Forelimb muscle (tissue), 1 donor: ENCODE results near the gene RGS3. TPM values are rescaled to one million over a fixed set of nuclear protein-coding genes. Genes with fewer than 3 reads are reported as not detected.
"Not testable (repeated sequence)": the region's sequence is repeated elsewhere in the genome, so short reads cannot be mapped to it uniquely, and the experiment has no call there.

ENCODE experiments used
- DNase-seq: peaks from one replicate; pipeline ENCODE4 v3.0.0-alpha.2; 2013; ENCODE audit warnings: low read depth
- polyA plus RNA-seq: library from polyadenylated mRNA; unstranded; fragments of 120-200 nt; gene quantifications from one replicate; pipeline ENCODE4 v1.2.1, GENCODE V29; 2013; ENCODE audit not compliant: insufficient read length

RGS3 gene
- polyA plus RNA-seq, 1 donor: 32.6 TPM

GRCh38 chr9:113488490-113488889 lies 25.0 kb downstream of the RGS3 start:
- no peak for DNase-seq

- not testable (repeated sequence) for DNase-seq
These were observed 27.6 kb downstream of the RGS3 start for GRCh38 chr9:113491147-113491546.

DNA sequence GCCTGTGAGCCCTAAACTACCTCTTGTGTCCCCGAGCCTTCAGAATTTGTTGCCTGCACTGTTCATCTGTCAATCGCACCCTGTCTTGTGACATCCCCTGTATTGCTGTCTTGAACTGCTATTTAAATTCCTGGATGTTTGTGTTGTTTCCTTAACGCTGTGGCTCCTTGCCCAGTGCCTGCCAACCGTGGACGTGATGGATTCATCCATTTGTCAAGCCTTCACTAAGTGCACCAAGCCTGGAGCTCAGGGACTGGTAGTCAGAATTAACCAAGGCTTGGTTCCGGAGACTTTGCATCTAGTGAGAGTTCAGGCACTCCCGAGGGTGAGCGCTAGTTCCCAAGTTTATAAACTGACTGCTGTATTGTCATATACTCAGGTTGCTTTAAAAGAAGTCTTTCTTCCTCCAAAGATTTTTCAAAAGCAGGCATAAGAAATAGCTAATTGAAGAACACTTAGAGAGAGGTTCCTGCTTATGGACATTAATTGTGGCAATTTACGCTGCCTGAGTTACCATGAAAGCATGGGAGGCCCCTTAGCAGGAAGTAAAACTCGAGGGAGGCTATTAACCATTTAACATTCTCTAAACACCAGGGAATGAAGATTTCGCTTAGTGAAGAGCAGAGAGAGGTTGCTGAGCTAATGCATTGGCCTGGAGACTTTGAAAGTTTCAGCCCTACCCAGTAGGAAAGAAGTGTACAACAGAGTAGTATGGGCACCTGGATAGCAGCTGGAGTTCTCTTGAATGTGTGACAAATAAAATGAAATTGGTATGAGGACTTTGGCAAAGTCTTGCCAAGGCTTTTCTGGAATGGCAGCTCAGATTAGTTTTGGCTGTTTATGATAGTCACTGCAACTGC lies 29.0 kb downstream of the RGS3 start:
- DNase-seq: no peak

GRCh38 chr9:113493203-113493520 lies 29.6 kb downstream of the RGS3 start:
- DNase-seq: no peak

GRCh38 chr9:113495526-113495925 lies 32.0 kb downstream of the RGS3 start:
- no peak for DNase-seq

- DNase-seq: no peak
These were observed 33.5 kb downstream of the RGS3 start for GRCh38 chr9:113497051-113497450.

GRCh38 chr9:113499153-113499875 lies 35.8 kb downstream of the RGS3 start:
- no peak for DNase-seq

GRCh38 chr9:113499876-113500497 lies 36.5 kb downstream of the RGS3 start:
- DNase-seq: no peak

- no peak for DNase-seq
These were observed 37.7 kb downstream of the RGS3 start for GRCh38 chr9:113501129-113501686.

DNA sequence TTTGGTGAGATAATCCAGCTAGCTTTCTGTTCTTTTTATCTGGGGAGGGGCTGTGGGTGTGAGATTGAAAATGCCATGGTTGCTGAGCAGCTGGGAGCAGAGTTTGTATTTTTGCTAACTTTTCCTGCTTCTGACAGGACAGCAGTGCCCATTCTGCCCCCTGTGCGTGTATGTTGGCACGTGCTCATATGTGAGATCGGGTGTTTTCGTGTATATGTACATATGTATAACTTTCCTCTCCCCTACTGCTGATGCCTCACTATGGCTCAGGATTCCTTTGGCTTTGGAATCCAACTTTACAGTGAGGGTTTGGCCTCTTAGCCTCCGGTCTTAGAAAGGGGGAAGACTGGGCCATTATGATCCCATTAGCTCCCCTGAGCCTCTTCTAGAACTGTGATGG lies 38.3 kb downstream of the RGS3 start:
- no peak for DNase-seq

- DNase-seq: no peak
These were observed 39.0 kb downstream of the RGS3 start for GRCh38 chr9:113502427-113503034.

- no peak for DNase-seq
These were observed 39.6 kb downstream of the RGS3 start for GRCh38 chr9:113503131-113503541.

DNA sequence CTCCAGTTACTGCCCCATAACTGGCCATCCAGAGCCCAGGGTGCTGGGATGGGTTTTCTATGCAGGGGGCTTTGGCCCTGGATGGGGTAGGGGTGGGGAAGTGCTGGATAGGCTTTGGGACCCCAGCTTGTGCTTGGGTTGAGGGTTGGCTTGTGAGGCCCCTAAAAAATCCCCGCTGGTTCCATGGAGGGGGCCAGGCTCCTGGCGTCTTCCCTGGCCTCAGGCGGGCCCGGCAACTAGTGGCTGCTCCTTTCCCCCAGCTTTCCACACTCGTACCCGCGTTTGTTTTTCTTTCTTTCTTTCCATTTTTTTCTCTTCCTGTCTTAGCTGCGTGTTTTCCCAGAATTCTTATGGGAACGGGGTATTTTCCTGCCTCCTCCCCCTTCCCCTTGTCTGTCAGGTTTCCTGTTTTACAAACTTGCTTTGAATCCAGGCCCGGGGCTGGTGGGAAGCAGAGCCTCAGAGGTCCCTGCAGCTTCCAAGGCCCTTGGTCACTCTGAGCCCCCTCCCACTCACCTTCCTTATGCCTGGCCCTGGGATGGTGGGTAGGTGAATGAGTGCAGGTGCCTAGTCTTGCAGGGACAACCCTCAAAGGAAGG lies 40.2 kb downstream of the RGS3 start:
- DNase-seq: no peak

- DNase-seq: no peak
These were observed 41.4 kb downstream of the RGS3 start for GRCh38 chr9:113504725-113505590.

DNA sequence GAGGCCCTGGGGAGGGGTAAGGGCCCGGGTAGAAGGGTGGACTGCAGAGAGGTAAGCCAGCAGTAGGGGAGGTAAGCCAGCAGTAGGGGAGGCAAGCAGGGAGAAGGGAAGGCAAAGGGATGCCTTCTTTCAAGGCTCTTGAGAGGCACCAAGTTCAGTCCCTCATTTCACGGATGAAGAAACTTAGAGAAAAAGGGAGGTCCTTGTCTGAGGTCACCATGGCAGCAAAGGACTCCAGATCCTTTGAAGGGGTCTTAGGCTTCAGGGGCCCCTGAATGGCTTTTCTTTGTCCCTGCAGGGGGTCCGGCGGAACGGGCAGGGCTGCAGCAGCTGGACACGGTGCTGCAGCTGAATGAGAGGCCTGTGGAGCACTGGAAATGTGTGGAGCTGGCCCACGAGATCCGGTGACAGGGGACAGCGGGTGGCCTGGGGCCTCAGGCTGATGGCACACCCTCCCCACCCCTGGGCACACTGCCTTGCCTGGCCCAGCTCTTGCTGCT lies 42.6 kb downstream of the RGS3 start:
- no peak for DNase-seq

DNA sequence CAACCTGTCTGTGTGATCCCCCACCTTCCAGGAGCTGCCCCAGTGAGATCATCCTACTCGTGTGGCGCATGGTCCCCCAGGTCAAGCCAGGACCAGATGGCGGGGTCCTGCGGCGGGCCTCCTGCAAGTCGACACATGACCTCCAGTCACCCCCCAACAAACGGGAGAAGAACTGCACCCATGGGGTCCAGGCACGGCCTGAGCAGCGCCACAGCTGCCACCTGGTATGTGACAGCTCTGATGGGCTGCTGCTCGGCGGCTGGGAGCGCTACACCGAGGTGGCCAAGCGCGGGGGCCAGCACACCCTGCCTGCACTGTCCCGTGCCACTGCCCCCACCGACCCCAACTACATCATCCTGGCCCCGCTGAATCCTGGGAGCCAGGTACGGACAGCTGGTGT lies 43.7 kb downstream of the RGS3 start:
- no peak for DNase-seq

DNA sequence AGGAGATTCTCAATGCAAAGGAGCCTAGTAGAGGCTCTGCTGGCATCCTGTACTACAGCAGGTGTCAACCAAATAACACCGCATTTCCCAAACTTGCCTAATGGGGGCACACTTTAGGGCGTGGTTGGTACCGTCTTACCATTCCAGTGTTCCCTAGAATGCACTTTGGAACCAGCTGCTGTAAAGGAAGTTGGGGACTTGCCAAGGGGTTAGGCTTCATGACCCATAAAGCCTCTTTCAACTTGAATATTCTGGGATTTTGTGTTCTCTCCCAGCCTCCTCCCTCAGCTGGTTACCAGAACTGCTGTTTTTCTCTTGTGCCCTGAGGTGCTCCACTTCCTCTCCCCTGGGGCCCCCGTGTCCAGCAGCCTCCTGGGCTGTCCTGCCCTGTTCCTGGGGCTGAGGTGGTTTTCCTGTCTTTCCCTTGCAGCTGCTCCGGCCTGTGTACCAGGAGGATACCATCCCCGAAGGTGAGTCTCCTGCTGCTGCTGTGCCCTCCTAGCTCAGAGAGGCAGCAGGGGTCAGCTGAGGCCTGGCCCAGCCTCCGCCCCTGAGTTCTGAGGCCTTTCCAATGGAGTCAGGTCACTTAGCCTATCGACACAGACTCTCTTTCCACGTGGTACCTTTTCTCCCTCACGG lies 44.7 kb downstream of the RGS3 start:
- no peak for DNase-seq

GRCh38 chr9:113509463-113509862 lies 45.9 kb downstream of the RGS3 start:
- DNase-seq: no peak

DNA sequence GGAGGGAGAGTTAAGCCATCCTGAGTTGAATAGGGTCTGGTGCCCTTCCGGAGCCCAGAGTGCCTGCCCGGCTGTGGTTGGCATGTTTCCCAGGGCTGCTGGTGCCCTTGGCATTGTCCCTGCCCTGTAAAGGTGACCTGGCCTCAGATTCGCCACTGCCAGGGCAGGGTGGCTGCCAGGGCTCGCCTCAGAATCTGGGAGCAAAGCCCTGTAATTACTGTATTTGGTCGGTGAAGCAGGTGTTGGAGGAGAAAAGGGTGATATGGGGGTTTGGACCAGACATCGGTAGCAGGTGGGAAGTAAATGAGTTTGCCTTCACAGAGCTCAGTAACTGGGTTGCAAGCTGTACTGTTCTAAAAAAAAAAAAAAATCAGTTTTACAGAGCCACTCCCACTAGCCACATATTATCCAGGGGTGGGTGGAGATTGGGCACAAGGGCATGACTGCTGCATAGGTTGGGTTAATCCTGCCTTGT lies 47.6 kb downstream of the RGS3 start:
- no peak for DNase-seq
